NT2/D1 (cell line): ENCODE results near the gene CACNA2D2.

Experiments used
- DNase-seq: peaks from one replicate; pipeline ENCODE4 v3.0.0-alpha.2; 2011; ENCODE audit warnings: low read depth, low spot score
- H3K27me3 ChIP-seq: 2 replicates; pipeline ENCODE4 v1.6.0; 2011; ENCODE audit warnings: mild to moderate bottlenecking; ENCODE audit not compliant: insufficient read length, insufficient read depth
- H3K36me3 ChIP-seq: 2 replicates; pipeline ENCODE4 v1.6.1; 2011; ENCODE audit warnings: mild to moderate bottlenecking, low read length, mixed read lengths; ENCODE audit not compliant: insufficient read depth, insufficient read length
- H3K4me1 ChIP-seq: 2 replicates; pipeline ENCODE4 v1.5.1; 2011; ENCODE audit not compliant: insufficient read depth, insufficient read length
- H3K4me3 ChIP-seq: 2 replicates; pipeline ENCODE4 v1.5.1; 2011; ENCODE audit warnings: low read depth; ENCODE audit not compliant: insufficient read length
- H3K9ac ChIP-seq: 2 replicates; pipeline ENCODE4 v1.6.0; 2011; ENCODE audit warnings: low read depth; ENCODE audit not compliant: insufficient read length
- H3K9me3 ChIP-seq: 2 replicates; pipeline ENCODE4 v1.5.1; 2011; ENCODE audit warnings: mild to moderate bottlenecking, low read length; ENCODE audit not compliant: insufficient read depth
- SUZ12 ChIP-seq: IDR thresholded peaks from 2 replicates; pipeline ENCODE4 v1.6.1; 2011; ENCODE audit not compliant: insufficient read length, insufficient read depth; ENCODE audit errors: extremely low read depth
- YY1 ChIP-seq: IDR thresholded peaks from 2 replicates; pipeline ENCODE4 v1.6.1; 2011; ENCODE audit not compliant: insufficient read length, insufficient read depth
- ZNF274 ChIP-seq: IDR thresholded peaks from 2 replicates; pipeline ENCODE4 v1.6.1; 2011; ENCODE audit warnings: mild to moderate bottlenecking, low read depth, low read length

The CACNA2D2 gene

DNA sequence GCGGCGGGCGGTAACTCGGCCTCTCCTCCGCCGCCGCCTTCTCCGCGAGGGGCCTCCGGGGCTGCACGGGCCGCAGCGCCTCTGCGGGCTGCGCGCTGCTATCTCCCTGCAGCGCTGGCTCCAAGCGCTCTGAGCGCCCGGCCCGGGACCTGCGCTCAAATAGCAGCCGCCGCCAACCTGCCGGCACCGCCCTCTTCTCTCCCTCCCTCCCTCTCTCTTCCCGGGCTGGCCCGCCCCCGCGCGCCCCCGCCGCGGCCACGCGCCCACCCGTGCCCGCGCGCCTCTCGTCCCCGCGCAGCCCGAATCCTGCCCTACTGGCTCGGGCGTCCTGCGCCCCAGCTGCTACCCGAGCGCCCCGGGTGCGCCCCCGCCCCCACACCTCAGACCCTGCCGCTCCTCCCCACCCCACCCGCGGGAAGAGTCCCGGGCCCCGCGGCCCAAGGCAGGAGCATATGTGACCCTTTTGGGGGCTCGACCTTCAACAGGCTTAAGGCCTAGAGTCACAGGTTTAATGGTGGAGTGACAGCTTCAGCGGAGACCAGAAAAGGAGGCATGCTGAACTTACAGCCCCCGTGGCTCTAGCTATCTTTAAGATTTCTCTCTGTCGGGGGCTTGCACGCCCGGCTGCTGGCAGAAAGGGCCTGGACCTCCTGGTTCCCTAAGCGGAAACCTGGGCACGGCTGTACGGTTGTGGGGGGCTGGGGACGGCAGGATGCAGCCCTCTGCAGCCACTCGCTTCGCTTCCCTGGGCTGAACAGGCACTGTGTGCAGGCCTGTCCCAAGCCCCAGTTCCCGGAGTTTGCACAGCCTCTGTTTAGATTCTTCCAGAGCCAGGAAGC, at the start of gene CACNA2D2:
Gene CACNA2D2 (minus strand): TSS at position 131 of the 839 bp plus-strand sequence. CDS start 211 bp downstream, outside the sequence.
- no peak for DNase-seq
- no peaks in the 10 kb centered on the region for H3K9me3 ChIP-seq
- no peak for TF ChIP-seq ZNF274
- TF ChIP-seq SUZ12 = no peak
- TF ChIP-seq YY1 = no peak
- H3K27me3 ChIP-seq = peaks cover 42% of the 10 kb centered on the region
- no peaks in the 10 kb centered on the region for H3K36me3 ChIP-seq
- H3K4me1 ChIP-seq = peaks cover 13% of the 10 kb centered on the region
- peak within 1 kb of the TSS; percentile 62 for H3K4me3 ChIP-seq
- peak within 1 kb of the TSS; percentile 86 for H3K9ac ChIP-seq

DNA sequence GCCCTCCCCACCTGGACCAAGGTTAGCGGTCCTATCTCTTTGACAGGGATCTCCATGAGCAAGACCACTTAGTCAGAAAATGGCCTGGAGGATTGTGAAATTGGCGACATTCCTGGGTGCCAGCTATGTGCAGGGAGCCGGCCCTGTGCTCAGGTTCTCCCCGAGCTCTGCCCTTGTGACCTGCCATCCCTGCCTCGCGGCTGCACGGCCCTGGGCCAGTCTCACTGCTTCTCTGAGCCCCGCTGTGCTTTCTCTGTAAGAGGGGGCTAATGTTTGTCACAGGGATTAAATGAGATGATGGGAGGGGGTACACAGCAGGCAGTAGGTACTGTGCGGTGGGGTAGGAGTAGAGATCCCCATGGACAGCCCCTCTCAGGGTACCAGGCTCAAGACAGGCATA, 49.2 kb upstream of the CACNA2D2 start:
- Histone ChIP-seq H3K27me3 (peaks cover 4% of the 10 kb centered on the region), H3K36me3 (no peaks in the 10 kb centered on the region), H3K4me1 (peaks cover 27% of the 10 kb centered on the region), H3K9me3 (no peaks in the 10 kb centered on the region), H3K4me3 (no peak overlapping the region), H3K9ac (no peak overlapping the region)
- no peak for DNase-seq
- TF ChIP-seq ZNF274 = no peak
- TF ChIP-seq SUZ12 = no peak
- TF ChIP-seq YY1 = no peak

DNA sequence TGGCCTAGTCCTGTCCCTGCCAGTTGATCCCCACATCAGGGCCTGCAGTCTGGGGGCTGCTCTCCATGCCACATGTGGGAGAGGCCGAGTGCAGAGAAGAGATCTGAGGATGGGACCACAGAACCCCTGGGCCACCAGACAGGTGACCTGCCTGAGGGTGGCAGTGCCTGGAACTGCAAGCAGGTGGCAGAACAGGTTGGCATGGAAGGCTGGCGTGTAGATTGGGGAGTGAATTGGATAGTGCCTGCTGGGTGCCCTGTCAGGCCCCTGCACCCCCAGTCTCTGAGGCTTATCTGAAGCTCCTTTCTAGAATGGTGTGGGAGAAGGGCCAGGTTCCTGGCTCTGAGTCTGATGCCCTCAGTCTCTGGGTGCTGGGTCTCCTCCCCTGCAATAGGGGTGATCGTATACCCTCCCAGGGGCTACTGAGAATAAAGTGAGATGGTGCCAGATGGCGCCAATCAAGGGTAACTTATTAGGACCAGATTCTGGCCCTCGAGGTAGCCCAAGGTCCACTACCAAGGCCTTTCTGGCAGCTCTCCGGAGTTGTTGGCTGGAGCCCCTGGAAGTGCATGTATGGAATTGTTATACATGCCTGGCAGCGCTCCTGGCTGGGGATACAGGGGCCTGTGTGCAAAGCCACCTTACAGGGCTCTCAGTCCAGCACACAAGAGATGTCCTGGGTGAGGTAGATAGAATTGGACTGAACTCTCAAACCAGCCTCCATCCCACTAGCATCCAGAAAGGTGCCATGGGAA, 48.4 kb upstream of the CACNA2D2 start:
- peaks cover 4% of the 10 kb centered on the region for H3K27me3 ChIP-seq
- peak overlapping the region; percentile 47 for H3K9ac ChIP-seq
- H3K36me3 ChIP-seq = no peaks in the 10 kb centered on the region
- peaks cover 32% of the 10 kb centered on the region for H3K4me1 ChIP-seq
- no peaks in the 10 kb centered on the region for H3K9me3 ChIP-seq
- H3K4me3 ChIP-seq = no peak overlapping the region
- TF ChIP-seq ZNF274 (no peak), YY1 (no peak), SUZ12 (no peak)
- DNase-seq = no peak

DNA sequence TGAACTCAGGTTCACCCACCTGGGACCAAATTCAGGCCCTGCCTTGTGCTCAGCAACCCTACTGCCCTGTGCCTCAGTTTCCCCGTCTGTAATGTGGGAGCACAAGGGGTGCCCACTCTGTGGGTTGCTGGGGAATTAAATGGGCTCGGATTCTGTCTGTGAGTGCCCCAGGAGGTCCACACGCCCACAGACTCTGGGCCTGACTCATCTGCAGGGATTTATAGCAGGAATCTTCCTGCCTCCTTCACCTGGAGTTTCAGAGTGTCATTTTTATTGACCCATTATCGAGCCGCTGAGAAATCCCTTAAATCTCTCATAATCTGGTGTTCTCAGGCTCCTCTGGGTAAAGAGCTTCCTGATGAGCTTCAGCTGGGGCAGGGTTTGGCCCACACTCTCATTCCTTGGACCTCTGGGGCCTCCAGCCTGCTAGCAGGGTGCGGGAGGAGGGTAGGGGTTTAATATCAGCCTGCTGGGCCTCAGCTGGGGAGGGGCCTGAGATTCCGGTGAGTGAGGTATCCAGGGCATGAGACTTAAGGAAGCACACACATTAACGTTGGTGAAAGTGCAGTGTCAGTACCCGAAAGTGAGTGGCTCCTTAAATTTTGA, 47.7 kb upstream of the CACNA2D2 start:
- H3K4me3 ChIP-seq = no peak overlapping the region
- no peak for DNase-seq
- TF ChIP-seq ZNF274 = no peak
- TF ChIP-seq SUZ12 = no peak
- no peak for TF ChIP-seq YY1
- no peaks in the 10 kb centered on the region for H3K36me3 ChIP-seq
- H3K27me3 ChIP-seq = peaks cover 4% of the 10 kb centered on the region
- peaks cover 34% of the 10 kb centered on the region for H3K4me1 ChIP-seq
- peak overlapping the region; percentile 47 for H3K9ac ChIP-seq
- no peaks in the 10 kb centered on the region for H3K9me3 ChIP-seq

DNA sequence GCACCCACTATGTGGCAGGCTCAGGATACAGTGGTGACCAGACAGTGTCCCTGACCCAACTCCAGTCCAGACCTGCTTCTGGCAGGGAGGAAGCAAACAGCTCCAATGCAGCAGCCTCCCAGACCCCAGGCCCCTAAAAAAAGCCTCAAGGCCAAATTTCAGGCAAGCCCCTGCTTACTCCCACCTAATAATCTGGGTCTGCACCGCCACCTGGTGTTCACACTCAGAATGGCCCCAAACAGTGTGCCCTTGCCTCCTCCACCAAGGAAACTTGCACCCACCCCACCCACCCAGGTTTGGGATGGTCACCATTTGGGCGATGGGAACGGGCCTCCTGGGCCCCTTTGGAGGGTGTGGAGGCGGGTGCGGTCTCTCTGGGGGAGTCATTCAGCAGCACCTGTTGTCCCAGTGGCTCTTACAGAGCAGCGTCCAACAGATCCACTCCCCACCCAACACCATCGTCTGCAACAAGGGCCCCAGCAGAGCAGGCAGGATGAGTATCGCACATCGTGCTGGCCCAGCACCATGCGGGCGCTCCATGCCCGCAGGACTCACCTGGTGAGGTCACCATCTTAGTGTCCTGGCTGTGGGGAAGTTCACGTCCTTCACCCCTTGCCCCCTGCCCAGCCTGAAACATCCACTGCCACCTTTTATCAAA, 46.8 kb upstream of the CACNA2D2 start:
- H3K4me3 ChIP-seq = no peak overlapping the region
- TF ChIP-seq ZNF274 (no peak), YY1 (no peak), SUZ12 (no peak)
- H3K4me1 ChIP-seq = peaks cover 38% of the 10 kb centered on the region
- DNase-seq = no peak
- no peaks in the 10 kb centered on the region for H3K9me3 ChIP-seq
- H3K9ac ChIP-seq = peak overlapping the region; percentile 45
- peaks cover 4% of the 10 kb centered on the region for H3K27me3 ChIP-seq
- no peaks in the 10 kb centered on the region for H3K36me3 ChIP-seq

DNA sequence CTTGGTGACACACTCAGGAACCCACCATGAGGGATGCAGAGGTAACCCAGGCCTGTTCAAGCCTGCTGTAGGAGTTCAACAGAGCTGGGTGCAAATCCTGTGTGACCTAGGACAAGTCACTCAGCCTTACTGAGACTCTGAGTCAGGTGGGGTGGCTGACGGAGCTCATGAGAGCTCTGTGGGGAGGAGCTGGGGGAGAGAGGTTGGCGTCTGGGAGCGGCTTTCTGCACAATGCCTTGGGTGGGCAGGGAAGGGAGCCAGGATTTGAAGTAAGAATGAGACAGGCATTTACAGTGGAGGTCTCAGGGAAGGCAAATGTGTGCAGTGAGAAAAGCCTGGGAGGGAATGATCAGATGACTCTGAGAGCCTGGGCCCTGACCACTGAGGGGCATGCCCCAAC, 45.8 kb upstream of the CACNA2D2 start:
- H3K36me3 ChIP-seq = no peaks in the 10 kb centered on the region
- H3K9me3 ChIP-seq = no peaks in the 10 kb centered on the region
- TF ChIP-seq SUZ12 = no peak
- TF ChIP-seq YY1 = no peak
- no peak for TF ChIP-seq ZNF274
- H3K4me3 ChIP-seq = no peak overlapping the region
- no peak for DNase-seq
- H3K4me1 ChIP-seq = peaks cover 34% of the 10 kb centered on the region
- peaks cover 4% of the 10 kb centered on the region for H3K27me3 ChIP-seq
- peak overlapping the region; percentile 42 for H3K9ac ChIP-seq
